KOPT-K1 (cell line): ENCODE results near the gene TBC1D25.

Experiments
- H3K27ac ChIP-seq: fragments of 200-600 bp; sonication (generic); 2 replicates; pipeline ENCODE4 v1.5.1; 2016; ENCODE audit warnings: antibody characterized with exemption, mild to moderate bottlenecking, low read depth, low read length; ENCODE audit not compliant: poor library complexity, severe bottlenecking
- H3K36me3 ChIP-seq: fragments of 200-600 bp; sonication (generic); 2 replicates; pipeline ENCODE4 v1.5.1; 2017; ENCODE audit warnings: antibody characterized with exemption, mild to moderate bottlenecking, low read length, moderate library complexity; ENCODE audit not compliant: insufficient read depth
- H3K9me3 ChIP-seq: fragments of 200-600 bp; sonication (generic); 2 replicates; pipeline ENCODE4 v1.5.1; 2017; ENCODE audit warnings: antibody characterized with exemption, low read length, mild to moderate bottlenecking; ENCODE audit not compliant: insufficient read depth, poor library complexity, severe bottlenecking

Gene TBC1D25

GRCh38 chrX:48597353-48598264 lies 58.1 kb downstream of the TBC1D25 start, which contains the start of gene WDR13:
Gene WDR13 (plus strand): TSS chrX:48597492. CDS start chrX:48597997, 505 bp downstream.
- Histone ChIP-seq H3K9me3 (no peaks in the 10 kb centered on the region), H3K36me3 (peaks cover 21% of the 10 kb centered on the region; the same call in 1 of the 2 replicates), H3K27ac (peak within 1 kb of the TSS; percentile 92)

DNA sequence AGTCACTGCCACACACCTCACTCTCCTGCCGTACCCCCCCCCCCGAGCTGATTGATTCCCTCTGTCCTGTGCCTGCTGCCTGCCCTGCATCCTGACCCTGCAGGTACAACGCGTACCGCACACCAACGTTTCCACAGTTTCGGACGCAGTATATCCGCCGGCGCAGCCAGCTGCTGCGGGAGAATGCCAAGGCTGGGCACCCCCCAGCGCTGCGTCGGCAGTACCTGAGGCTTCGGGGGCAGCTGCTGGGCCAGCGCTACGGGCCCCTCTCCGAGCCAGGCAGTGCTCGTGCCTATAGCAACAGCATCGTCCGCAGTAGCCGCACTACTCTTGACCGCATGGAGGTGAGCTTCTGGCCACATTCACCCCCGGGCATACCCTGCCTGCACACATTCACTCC lies 59.1 kb downstream of the TBC1D25 start:
- peak overlapping the region; percentile 31 for H3K27ac ChIP-seq
- peaks cover 21% of the 10 kb centered on the region; the same call in 1 of the 2 replicates for H3K36me3 ChIP-seq
- no peaks in the 10 kb centered on the region for H3K9me3 ChIP-seq

DNA sequence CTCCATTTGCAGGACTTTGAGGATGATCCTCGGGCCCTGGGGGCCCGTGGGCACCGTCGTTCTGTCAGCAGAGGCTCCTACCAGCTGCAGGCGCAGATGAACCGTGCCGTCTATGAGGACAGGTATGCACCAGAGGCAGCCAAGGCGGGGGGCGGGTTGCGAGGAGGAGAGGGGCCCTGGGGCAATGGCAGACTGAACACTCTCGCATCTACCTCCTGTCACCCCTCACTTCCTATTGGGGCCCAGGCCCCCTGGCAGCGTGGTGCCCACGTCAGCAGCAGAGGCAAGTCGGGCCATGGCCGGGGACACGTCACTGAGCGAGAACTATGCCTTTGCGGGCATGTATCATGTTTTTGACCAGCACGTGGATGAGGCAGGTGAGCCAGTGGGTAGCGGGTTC lies 59.8 kb downstream of the TBC1D25 start:
- Histone ChIP-seq H3K9me3 (no peaks in the 10 kb centered on the region), H3K36me3 (peaks cover 21% of the 10 kb centered on the region; the same call in 1 of the 2 replicates), H3K27ac (no peak overlapping the region)

GRCh38 chrX:48600226-48600625 lies 60.7 kb downstream of the TBC1D25 start:
- H3K36me3 ChIP-seq, result peaks cover 21% of the 10 kb centered on the region; the same call in 1 of the 2 replicates
- H3K27ac ChIP-seq, result no peak overlapping the region
- no peaks in the 10 kb centered on the region for H3K9me3 ChIP-seq

GRCh38 chrX:48601741-48602394 lies 62.4 kb downstream of the TBC1D25 start:
- Histone ChIP-seq H3K36me3 (peaks cover 21% of the 10 kb centered on the region; the same call in 1 of the 2 replicates), H3K9me3 (no peaks in the 10 kb centered on the region), H3K27ac (no peak overlapping the region)

DNA sequence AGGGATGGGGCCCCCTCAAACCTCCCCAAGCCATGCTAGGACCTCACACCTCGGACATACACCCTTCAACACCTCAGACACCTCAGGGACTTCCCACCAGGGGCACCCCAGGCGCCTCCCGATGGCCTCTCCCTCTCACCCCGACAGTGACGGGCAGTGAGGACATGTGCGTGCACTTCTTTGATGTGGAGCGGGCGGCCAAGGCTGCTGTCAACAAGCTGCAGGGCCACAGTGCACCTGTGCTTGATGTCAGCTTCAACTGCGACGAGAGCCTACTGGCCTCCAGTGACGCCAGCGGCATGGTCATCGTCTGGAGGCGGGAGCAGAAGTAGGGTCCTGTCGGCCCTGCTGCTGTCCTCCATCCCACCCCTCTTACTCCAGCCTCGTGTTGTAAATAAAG lies 65.2 kb downstream of the TBC1D25 start:
- no peaks in the 10 kb centered on the region for H3K9me3 ChIP-seq
- peaks cover 13% of the 10 kb centered on the region; the same call in 1 of the 2 replicates for H3K36me3 ChIP-seq
- H3K27ac ChIP-seq, result no peak overlapping the region

DNA sequence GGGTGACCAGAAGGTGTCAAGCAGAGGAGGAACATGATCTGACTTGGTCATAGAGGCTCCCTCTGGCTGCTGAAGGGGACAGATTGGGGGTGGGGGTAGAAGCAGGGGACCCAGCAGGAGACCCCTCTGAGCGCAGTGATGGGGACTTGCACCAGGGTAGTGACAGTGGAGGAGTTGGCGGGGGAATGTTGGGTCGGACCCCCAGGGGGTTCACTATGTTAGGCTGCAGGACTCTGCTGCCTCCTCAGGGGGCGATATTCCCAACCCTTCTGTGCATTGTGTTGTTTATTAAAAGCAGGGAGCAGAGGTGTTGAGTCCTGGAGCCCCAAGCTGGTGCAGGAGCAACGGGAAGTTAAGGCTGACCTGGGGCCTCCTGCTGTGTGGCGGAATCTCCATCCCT lies 66.6 kb downstream of the TBC1D25 start:
- H3K9me3 ChIP-seq, result no peaks in the 10 kb centered on the region
- no peak overlapping the region for H3K27ac ChIP-seq
- peaks cover 8% of the 10 kb centered on the region; the same call in 1 of the 2 replicates for H3K36me3 ChIP-seq

- no peaks in the 10 kb centered on the region for H3K36me3 ChIP-seq
- no peaks in the 10 kb centered on the region for H3K9me3 ChIP-seq
- H3K27ac ChIP-seq, result no peak overlapping the region
Measured at GRCh38 chrX:48611703-48612102, 72.2 kb downstream of the TBC1D25 start.
